ENCODE measurements around the gene DDX1. TPM values are rescaled to one million over a fixed set of nuclear protein-coding genes. Genes with fewer than 3 reads are reported as not detected.

Gene DDX1
- polyA plus RNA-seq, 6 donors from 2014 or later = 31.7 to 49.1 (median 40.6) TPM

- H3K27me3 Mint-ChIP-seq = peaks cover 5 to 26% (median 9%) of the 10 kb centered on the region in 3 donors
- no peaks in the 10 kb centered on the region for H3K36me3 Mint-ChIP-seq
- H3K27ac Mint-ChIP-seq = no peak overlapping the region
- H3K4me1 Mint-ChIP-seq = no peaks in the 10 kb centered on the region
- no peak overlapping the region for H3K4me3 Mint-ChIP-seq
- ATAC-seq (ENCODE audit: low read depth in 2 of 2) (no peak), DNase-seq (no peak)
- H3K9me3 Mint-ChIP-seq = peaks cover 0 to 6% (median 0%) of the 10 kb centered on the region in 7 donors
Measured at GRCh38 chr2:15655123-15655887, 63.6 kb downstream of the DDX1 start.

- Mint-ChIP-seq H3K4me1 (no peaks in the 10 kb centered on the region), H3K9me3 (peaks cover 0 to 6% (median 0%) of the 10 kb centered on the region in 7 donors), H3K4me3 (no peak overlapping the region), H3K27ac (no peak overlapping the region), H3K27me3 (peaks cover 1 to 26% (median 5%) of the 10 kb centered on the region in 3 donors), H3K36me3 (no peaks in the 10 kb centered on the region)
- DNase-seq (no peak), ATAC-seq (ENCODE audit: low read depth in 2 of 2) (no peak)
Measured at GRCh38 chr2:15656090-15656489, 64.4 kb downstream of the DDX1 start.

GRCh38 chr2:15657759-15658158, 66.1 kb downstream of the DDX1 start:
- H3K9me3 Mint-ChIP-seq = peaks cover 0 to 6% (median 0%) of the 10 kb centered on the region in 7 donors
- no peak overlapping the region for H3K4me3 Mint-ChIP-seq
- peaks cover 0 to 37% (median 9%) of the 10 kb centered on the region in 3 donors for H3K27me3 Mint-ChIP-seq
- no peak overlapping the region for H3K27ac Mint-ChIP-seq
- DNase-seq = no peak
- ATAC-seq (ENCODE audit: low read depth in 2 of 2) = no peak
- H3K4me1 Mint-ChIP-seq = no peaks in the 10 kb centered on the region
- no peaks in the 10 kb centered on the region for H3K36me3 Mint-ChIP-seq

GRCh38 chr2:15658911-15659310, 67.2 kb downstream of the DDX1 start:
- DNase-seq (no peak), ATAC-seq (ENCODE audit: low read depth in 2 of 2) (no peak)
- Mint-ChIP-seq H3K36me3 (no peaks in the 10 kb centered on the region), H3K4me1 (no peaks in the 10 kb centered on the region), H3K27me3 (peaks cover 0 to 29% (median 9%) of the 10 kb centered on the region in 3 donors), H3K27ac (no peak overlapping the region), H3K9me3 (peaks cover 0 to 6% (median 3%) of the 10 kb centered on the region in 7 donors), H3K4me3 (no peak overlapping the region)

GRCh38 chr2:15660491-15661294, 69.0 kb downstream of the DDX1 start:
- Mint-ChIP-seq H3K4me1 (no peaks in the 10 kb centered on the region), H3K36me3 (no peaks in the 10 kb centered on the region), H3K4me3 (no peak overlapping the region), H3K27me3 (peaks cover 0 to 18% (median 9%) of the 10 kb centered on the region in 3 donors), H3K9me3 (peaks cover 0 to 6% (median 3%) of the 10 kb centered on the region in 7 donors), H3K27ac (no peak overlapping the region)
- no peak for DNase-seq
- no peak for ATAC-seq (ENCODE audit: low read depth in 2 of 2)

GRCh38 chr2:15661295-15661569, 69.6 kb downstream of the DDX1 start:
- Mint-ChIP-seq H3K4me1 (no peaks in the 10 kb centered on the region), H3K27me3 (peaks cover 0 to 18% (median 9%) of the 10 kb centered on the region in 3 donors), H3K9me3 (peaks cover 0 to 6% (median 3%) of the 10 kb centered on the region in 7 donors), H3K4me3 (no peak overlapping the region), H3K27ac (no peak overlapping the region), H3K36me3 (no peaks in the 10 kb centered on the region)
- no peak for ATAC-seq (ENCODE audit: low read depth in 2 of 2)
- DNase-seq = no peak

GRCh38 chr2:15662026-15662425, 70.4 kb downstream of the DDX1 start:
- no peaks in the 10 kb centered on the region for H3K36me3 Mint-ChIP-seq
- no peak for DNase-seq
- no peak for ATAC-seq (ENCODE audit: low read depth in 2 of 2)
- no peak overlapping the region for H3K27ac Mint-ChIP-seq
- H3K4me3 Mint-ChIP-seq = no peak overlapping the region
- H3K4me1 Mint-ChIP-seq = no peaks in the 10 kb centered on the region
- peaks cover 0 to 6% (median 3%) of the 10 kb centered on the region in 7 donors for H3K9me3 Mint-ChIP-seq
- H3K27me3 Mint-ChIP-seq = peaks cover 0 to 18% (median 9%) of the 10 kb centered on the region in 3 donors

GRCh38 chr2:15662579-15662978, 70.9 kb downstream of the DDX1 start:
- H3K4me3 Mint-ChIP-seq = no peak overlapping the region
- H3K27ac Mint-ChIP-seq = no peak overlapping the region
- DNase-seq (no peak), ATAC-seq (ENCODE audit: low read depth in 2 of 2) (no peak)
- H3K4me1 Mint-ChIP-seq = no peaks in the 10 kb centered on the region
- peaks cover 0 to 6% (median 3%) of the 10 kb centered on the region in 7 donors for H3K9me3 Mint-ChIP-seq
- peaks cover 3 to 18% (median 9%) of the 10 kb centered on the region in 3 donors for H3K27me3 Mint-ChIP-seq
- H3K36me3 Mint-ChIP-seq = no peaks in the 10 kb centered on the region

GRCh38 chr2:15663802-15664201, 72.1 kb downstream of the DDX1 start:
- no peak overlapping the region for H3K4me3 Mint-ChIP-seq
- peaks cover 0 to 4% (median 3%) of the 10 kb centered on the region in 7 donors for H3K9me3 Mint-ChIP-seq
- H3K27me3 Mint-ChIP-seq = peaks cover 12 to 22% (median 13%) of the 10 kb centered on the region in 3 donors
- H3K27ac Mint-ChIP-seq = no peak overlapping the region
- H3K4me1 Mint-ChIP-seq = no peaks in the 10 kb centered on the region
- DNase-seq = no peak
- no peaks in the 10 kb centered on the region for H3K36me3 Mint-ChIP-seq
- ATAC-seq (ENCODE audit: low read depth in 2 of 2) = no peak

GRCh38 chr2:15664273-15665066, 72.8 kb downstream of the DDX1 start:
- H3K36me3 Mint-ChIP-seq = no peaks in the 10 kb centered on the region
- H3K4me3 Mint-ChIP-seq = no peak overlapping the region
- H3K27ac Mint-ChIP-seq = no peak overlapping the region
- no peaks in the 10 kb centered on the region for H3K4me1 Mint-ChIP-seq
- H3K9me3 Mint-ChIP-seq = peaks cover 0 to 4% (median 0%) of the 10 kb centered on the region in 7 donors
- peaks cover 10 to 19% (median 17%) of the 10 kb centered on the region in 3 donors for H3K27me3 Mint-ChIP-seq
- ATAC-seq (ENCODE audit: low read depth in 2 of 2) (no peak), DNase-seq (no peak)

- no peak overlapping the region for H3K4me3 Mint-ChIP-seq
- H3K9me3 Mint-ChIP-seq = peaks cover 0 to 4% (median 0%) of the 10 kb centered on the region in 7 donors
- no peaks in the 10 kb centered on the region for H3K36me3 Mint-ChIP-seq
- H3K4me1 Mint-ChIP-seq = no peaks in the 10 kb centered on the region
- DNase-seq (no peak), ATAC-seq (ENCODE audit: low read depth in 2 of 2) (no peak)
- H3K27me3 Mint-ChIP-seq = peaks cover 10 to 21% (median 17%) of the 10 kb centered on the region in 3 donors
- H3K27ac Mint-ChIP-seq = peak overlapping the region in 1 of 6 donors; percentile 38
Measured at GRCh38 chr2:15665067-15665942, 73.6 kb downstream of the DDX1 start.

GRCh38 chr2:15665943-15666460, 74.3 kb downstream of the DDX1 start:
- peaks cover 0 to 4% (median 0%) of the 10 kb centered on the region in 7 donors for H3K9me3 Mint-ChIP-seq
- DNase-seq (no peak), ATAC-seq (ENCODE audit: low read depth in 2 of 2) (no peak)
- H3K4me1 Mint-ChIP-seq = no peaks in the 10 kb centered on the region
- no peaks in the 10 kb centered on the region for H3K36me3 Mint-ChIP-seq
- H3K4me3 Mint-ChIP-seq = no peak overlapping the region
- peaks cover 10 to 27% (median 17%) of the 10 kb centered on the region in 3 donors for H3K27me3 Mint-ChIP-seq
- H3K27ac Mint-ChIP-seq = no peak overlapping the region

All from naive B cell (primary cell).